BJ (cell line): Measurements from ENCODE around the gene PRPF8. TPM values are rescaled to one million over a fixed set of nuclear protein-coding genes. Genes with fewer than 3 reads are reported as not detected.

Source experiments
- CTCF ChIA-PET: fragments of 350-600 bp; formaldehyde crosslinking; extraction: SDS; loops from one replicate; lab custom pipeline; 2021; ENCODE audit warnings: antibody characterized with exemption, inconsistent platforms; lab: Yijun Ruan, JAX
- POLR2A ChIA-PET: fragments of 300-600 bp; sonication (Branson Sonifier 250); formaldehyde crosslinking; extraction: SDS; loops from one replicate; lab custom pipeline; 2021; ENCODE audit warnings: antibody characterized with exemption; lab: Charles Lee
- DNase-seq: peaks from one replicate; pipeline ENCODE4 v3.0.0-alpha.2; 2011; ENCODE audit warnings: low read depth
- H3K27me3 ChIP-seq: 2 replicates; pipeline ENCODE4 v1.6.0; 2011; ENCODE audit warnings: low read length; ENCODE audit not compliant: control insufficient read depth, insufficient read depth
- H3K36me3 ChIP-seq: 2 replicates; pipeline ENCODE4 v1.5.1; 2011; ENCODE audit warnings: low read length; ENCODE audit not compliant: control insufficient read depth, insufficient read depth
- H3K4me3 ChIP-seq: 2 replicates; pipeline ENCODE4 v1.5.1; 2011; ENCODE audit warnings: low read depth, mild to moderate bottlenecking, control low read depth, low read length
- CTCF ChIP-seq: IDR thresholded peaks from 2 replicates; pipeline ENCODE4 v1.5.1; 2011; ENCODE audit warnings: low read depth, mild to moderate bottlenecking, control low read depth, inconsistent platforms, low read length, moderate library complexity; ENCODE audit not compliant: insufficient read depth
- polyA plus RNA-seq: library from polyadenylated mRNA; depleted of rRNA; stranded (reverse); fragments of >200 nt; gene quantifications from 2 replicates; pipeline ENCODE4 v1.2.3, GENCODE V29; 2011

PRPF8 gene
- polyA plus RNA-seq, 1 experiment = 194 TPM

GRCh38 chr17:1625581-1625980, 59.1 kb downstream of the PRPF8 start:
- Histone ChIP-seq H3K36me3 (no peaks in the 10 kb centered on the region), H3K4me3 (no peak overlapping the region), H3K27me3 (no peaks in the 10 kb centered on the region; the same call in 1 of the 2 replicates)
- ChIA-PET POLR2A (no interaction called here), CTCF (interaction anchor here (1.0 to 2.5 kb wide), 2 partner anchors 48 to 51 kb away, joined by 3 to 9 read pairs; no protein-coding TSS in a partner anchor)
- no peak for DNase-seq
- TF ChIP-seq CTCF = no peak

GRCh38 chr17:1625053-1625452, 59.6 kb downstream of the PRPF8 start:
- CTCF ChIA-PET = interaction anchor here (2.5 kb wide), 1 partner anchor 50 kb away, joined by 9 read pairs; no protein-coding TSS in a partner anchor
- no peak for DNase-seq
- POLR2A ChIA-PET = no interaction called here
- no peaks in the 10 kb centered on the region for H3K36me3 ChIP-seq
- no peak for TF ChIP-seq CTCF
- H3K4me3 ChIP-seq = no peak overlapping the region
- H3K27me3 ChIP-seq = no peaks in the 10 kb centered on the region; the same call in 1 of the 2 replicates

GRCh38 chr17:1624650-1625049, 60.0 kb downstream of the PRPF8 start:
- TF ChIP-seq CTCF = no peak
- ChIA-PET CTCF (interaction anchor here (2.5 kb wide), 1 partner anchor 50 kb away, joined by 9 read pairs; no protein-coding TSS in a partner anchor), POLR2A (no interaction called here)
- no peaks in the 10 kb centered on the region; the same call in 1 of the 2 replicates for H3K27me3 ChIP-seq
- no peaks in the 10 kb centered on the region for H3K36me3 ChIP-seq
- no peak overlapping the region for H3K4me3 ChIP-seq
- no peak for DNase-seq

GRCh38 chr17:1623057-1623630, 61.5 kb downstream of the PRPF8 start:
- POLR2A ChIA-PET = no interaction called here
- CTCF ChIA-PET = no interaction called here
- no peak for TF ChIP-seq CTCF

GRCh38 chr17:1621273-1621954, 63.3 kb downstream of the PRPF8 start:
- POLR2A ChIA-PET = no interaction called here
- no peak overlapping the region for H3K4me3 ChIP-seq
- H3K36me3 ChIP-seq = no peaks in the 10 kb centered on the region
- no peak for DNase-seq
- no peaks in the 10 kb centered on the region for H3K27me3 ChIP-seq
- no peak for TF ChIP-seq CTCF
- CTCF ChIA-PET = interaction anchor here (1.1 kb wide), 1 partner anchor 47 kb away, joined by 3 read pairs; no protein-coding TSS in a partner anchor

More at GRCh38 chr17:1623057-1623630, 61.5 kb downstream of the PRPF8 start:
- H3K4me3 ChIP-seq = no peak overlapping the region
- no peaks in the 10 kb centered on the region; the same call in 1 of the 2 replicates for H3K27me3 ChIP-seq
- DNase-seq = no peak
- H3K36me3 ChIP-seq = no peaks in the 10 kb centered on the region
